DOHH2 (cell line): ENCODE results near the gene THOC7.

Experiments
- CTCF ChIP-seq: fragments of 200-600 bp; sonication (generic); IDR thresholded peaks from one replicate; pipeline ENCODE4 v1.5.1; 2014; ENCODE audit warnings: antibody characterized with exemption, mild to moderate bottlenecking, low read depth, low read length; ENCODE audit not compliant: poor library complexity, severe bottlenecking
- EZH2phosphoT487 ChIP-seq: fragments of 200-600 bp; sonication (generic); IDR thresholded peaks from 2 replicates; pipeline ENCODE4 v1.6.1; 2017; ENCODE audit warnings: borderline replicate concordance, mild to moderate bottlenecking, antibody characterized with exemption, low read length, moderate library complexity, mixed read lengths

DNA sequence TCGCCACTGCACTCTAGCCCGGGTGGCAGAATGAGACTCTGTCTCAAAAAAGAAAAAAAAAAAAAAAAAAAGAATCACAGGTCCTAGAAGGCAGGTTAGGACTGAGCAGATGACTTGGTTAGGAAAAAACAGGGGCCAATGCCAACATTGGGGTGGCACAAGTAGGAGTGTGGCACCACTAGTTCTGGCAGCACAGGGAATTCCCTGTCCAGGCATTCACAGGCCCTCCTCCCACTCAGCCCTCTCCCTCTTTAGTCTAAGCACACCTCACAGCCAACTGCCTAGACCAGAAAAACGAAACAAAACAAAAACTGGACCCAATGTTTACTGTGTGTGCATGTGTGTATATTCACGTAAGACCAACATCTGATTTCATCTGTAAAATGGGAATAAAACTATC lies 10.5 kb downstream of the THOC7 start:
- no peak for TF ChIP-seq CTCF
- no peak for TF ChIP-seq EZH2phosphoT487
